ENCODE data around the gene PDF. TPM values are rescaled to one million over a fixed set of nuclear protein-coding genes. Genes with fewer than 3 reads are reported as not detected.

The PDF gene
- total RNA-seq, 1 experiment from 2014 or later = 29.5 TPM

GRCh38 chr16:69339289-69340094 is 9.1 kb upstream of the PDF start, which contains the start of the genes COG8 and NIP7:
COG8 (minus strand) TSS chr16:69339564; CDS start chr16:69339552, 12 bp downstream.
NIP7 (plus strand) TSS chr16:69339772; CDS start chr16:69339830, 58 bp downstream.
- peak; percentile 99 for DNase-seq (ENCODE audit: low read depth)

GRCh38 chr16:69338557-69339288 is 8.3 kb upstream of the PDF start:
- no peak for DNase-seq (ENCODE audit: low read depth)

- no peak for DNase-seq (ENCODE audit: low read depth)
These were observed 4.3 kb upstream of the PDF start for GRCh38 chr16:69334696-69335095.

GRCh38 chr16:69329369-69330285 is 761 bp downstream of the PDF start:
- DNase-seq (ENCODE audit: low read depth) = peak; percentile 38

- peak; percentile 59 for DNase-seq (ENCODE audit: low read depth)
These were observed 1.5 kb downstream of the PDF start for GRCh38 chr16:69328854-69329316.

- no peak for DNase-seq (ENCODE audit: low read depth)
These were observed 2.6 kb downstream of the PDF start for GRCh38 chr16:69327585-69328310.

GRCh38 chr16:69326172-69326873 is 4.1 kb downstream of the PDF start:
- DNase-seq (ENCODE audit: low read depth) = no peak

- DNase-seq (ENCODE audit: low read depth) = no peak
These were observed 4.6 kb downstream of the PDF start for GRCh38 chr16:69325784-69326171.

GRCh38 chr16:69324585-69325253 is 5.7 kb downstream of the PDF start:
- no peak for DNase-seq (ENCODE audit: low read depth)

GRCh38 chr16:69324013-69324531 is 6.3 kb downstream of the PDF start:
- peak; percentile 42 for DNase-seq (ENCODE audit: low read depth)

GRCh38 chr16:69323415-69323814 is 7.0 kb downstream of the PDF start:
- DNase-seq (ENCODE audit: low read depth) = no peak

- DNase-seq (ENCODE audit: low read depth) = no peak
These were observed 8.0 kb downstream of the PDF start for GRCh38 chr16:69322343-69322742.

- no peak for DNase-seq (ENCODE audit: low read depth)
These were observed 9.3 kb downstream of the PDF start for GRCh38 chr16:69321080-69321479.

- no peak for DNase-seq (ENCODE audit: low read depth)
These were observed 9.7 kb downstream of the PDF start for GRCh38 chr16:69320740-69321073.

- DNase-seq (ENCODE audit: low read depth) = no peak
These were observed 10.3 kb downstream of the PDF start for GRCh38 chr16:69319826-69320739.

GRCh38 chr16:69319381-69319780 is 11.0 kb downstream of the PDF start:
- DNase-seq (ENCODE audit: low read depth) = no peak

GRCh38 chr16:69318911-69319289 is 11.5 kb downstream of the PDF start:
- no peak for DNase-seq (ENCODE audit: low read depth)

GRCh38 chr16:69318177-69318910 is 12.0 kb downstream of the PDF start:
- no peak for DNase-seq (ENCODE audit: low read depth)
